ENCODE measurements around the gene AMPD3. TPM values are rescaled to one million over a fixed set of nuclear protein-coding genes. Genes with fewer than 3 reads are reported as not detected.
A peak's percentile ranks its signal among the peaks of the same experiment; 100 is the strongest.

Gene AMPD3
- total and polyA plus RNA-seq, 2 donors (not counting 1 experiment from before 2014, with no cell fraction given), result 40.1 to 85.5 TPM

DNA sequence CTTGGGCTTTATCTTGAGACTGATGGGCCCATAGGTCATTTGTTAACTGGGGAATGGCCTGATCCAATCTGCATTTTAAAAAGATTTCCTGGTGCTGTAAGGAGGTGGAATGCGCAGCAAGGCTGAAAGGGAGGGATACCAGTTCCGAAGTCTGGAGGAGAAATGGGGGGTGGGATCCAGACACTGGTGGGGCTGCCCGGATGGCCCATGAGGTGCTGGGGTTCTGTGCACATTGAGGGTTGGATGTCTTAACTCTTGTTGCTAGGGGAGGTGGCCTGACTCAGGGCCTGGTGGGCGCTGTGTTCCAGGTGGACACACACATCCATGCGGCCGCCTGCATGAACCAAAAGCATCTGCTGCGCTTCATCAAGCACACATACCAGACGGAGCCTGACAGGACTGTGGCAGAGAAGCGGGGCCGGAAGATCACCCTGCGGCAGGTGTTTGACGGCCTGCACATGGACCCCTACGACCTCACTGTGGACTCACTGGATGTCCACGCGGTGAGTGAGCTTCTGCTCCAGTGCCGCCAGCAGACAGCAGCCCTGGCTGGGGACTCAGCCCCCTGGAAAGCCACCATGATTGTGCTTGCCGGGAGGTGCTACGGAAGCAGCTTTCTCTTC, 38.1 kb downstream of the AMPD3 start:
- Mint-ChIP-seq H3K4me3 (no peak overlapping the region), H3K4me1 (peaks cover 23% of the 10 kb centered on the region), H3K27me3 (no peaks in the 10 kb centered on the region), H3K9me3 (ENCODE audit: insufficient read depth) (no peaks in the 10 kb centered on the region), H3K27ac (peak overlapping the region; percentile 46)
- TF ChIP-seq EZH2 (IDR thresholded peaks at IDR 0.05; ENCODE audit: borderline replicate concordance, insufficient read depth, low read depth, low read length, poor library complexity, severe bottlenecking) (no peak), CTCF (IDR thresholded peaks at IDR 0.05) (no peak)
- DNase-seq, result no peak
- H3K36me3 ChIP-seq (replicated peaks in 1 of 2; ENCODE audit: control extremely low read depth in 1 of 2, control insufficient read depth in 1 of 2, extremely low read depth in 1 of 2, insufficient read depth in 2 of 2, low read length in 1 of 2), result peaks cover 5 to 90% of the 10 kb centered on the region in 2 experiments
- H3K27me3 ChIP-seq (replicated peaks in 1 of 4; ENCODE audit: control extremely low read depth in 1 of 4, control insufficient read depth in 3 of 4, insufficient read depth in 4 of 4, low read length in 3 of 4), result no peaks in the 10 kb centered on the region
- ChIA-PET CTCF (no interaction called here), POLR2A (no interaction called here)
- no peak overlapping the region for H2AFZ ChIP-seq (ENCODE audit: insufficient read depth, low read depth, low read length, poor library complexity, severe bottlenecking)
- H4K20me1 ChIP-seq (ENCODE audit: control insufficient read depth, insufficient read depth, low read length, poor library complexity, severe bottlenecking), result peaks cover 8% of the 10 kb centered on the region
- ATAC-seq (ENCODE audit: low read depth), result no peak
- H3K79me2 ChIP-seq (ENCODE audit: control insufficient read depth, insufficient read depth, low read length), result peaks cover 47% of the 10 kb centered on the region
- peaks cover 21 to 28% of the 10 kb centered on the region in 2 donors for H3K4me1 ChIP-seq (ENCODE audit: control insufficient read depth in 2 of 2, insufficient read depth in 2 of 2, low read length in 2 of 2)
- intact Hi-C loops (cut with micrococcal nuclease), result no loop called here
- H3K4me2 ChIP-seq (replicated peaks; ENCODE audit: low read depth, low read length, poor library complexity, severe bottlenecking), result no peak overlapping the region
- H3K9ac ChIP-seq (ENCODE audit: low read length), result no peak overlapping the region
- H3K4me3 ChIP-seq (ENCODE audit: control extremely low read depth in 1 of 5, extremely low read depth in 1 of 5, insufficient read depth in 1 of 5, low read depth in 2 of 5, low read length in 4 of 5), result no peak overlapping the region
- WGBS (ENCODE audit: insufficient coverage), result over 99% methylated on average over 18 of the region's 18 CpGs
- H3K27ac ChIP-seq (ENCODE audit: low read length in 2 of 2), result peak overlapping the region in 1 of 2 donors; percentile 34
- no peaks in the 10 kb centered on the region for H3K9me3 ChIP-seq (ENCODE audit: control extremely low read depth in 1 of 3, control insufficient read depth in 2 of 3, insufficient read depth in 1 of 3, low read length in 2 of 3)

DNA sequence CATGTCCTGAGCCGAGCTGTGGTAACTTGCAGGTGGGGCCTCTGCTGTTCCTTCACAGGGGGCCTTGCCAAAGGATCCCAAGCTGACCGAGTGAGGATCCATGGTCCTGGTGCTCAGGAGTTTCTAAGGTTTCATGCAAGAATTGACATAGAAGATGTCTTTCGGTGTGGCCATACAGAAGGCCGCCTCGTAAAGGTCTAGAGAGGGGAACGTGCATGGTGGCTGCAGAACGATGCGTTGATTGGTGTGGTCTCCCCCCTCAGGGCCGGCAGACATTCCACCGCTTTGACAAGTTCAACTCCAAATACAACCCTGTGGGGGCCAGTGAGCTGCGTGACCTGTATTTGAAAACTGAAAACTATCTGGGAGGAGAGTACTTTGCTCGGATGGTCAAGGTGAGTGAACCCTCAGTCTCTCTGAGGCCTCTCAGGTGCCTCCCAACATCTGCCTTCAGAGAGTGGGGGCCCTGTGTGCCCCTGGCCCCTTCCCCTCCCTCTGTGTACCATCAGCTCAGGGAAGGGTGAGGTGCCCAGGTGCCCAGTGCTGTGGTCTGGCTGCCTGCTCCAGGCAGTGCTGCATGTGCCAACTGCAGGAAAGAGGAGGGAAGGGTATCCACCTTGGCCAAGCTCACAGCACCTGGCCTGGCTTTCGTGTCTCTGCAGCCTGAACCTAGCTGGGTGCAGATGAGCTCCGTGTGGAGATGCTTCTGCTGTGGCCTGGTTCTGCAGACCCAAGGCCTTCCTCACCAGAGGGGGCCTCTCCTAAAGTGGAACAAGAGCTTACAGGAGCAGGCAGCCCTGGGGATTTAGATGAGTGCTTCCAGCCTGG, 39.8 kb downstream of the AMPD3 start:
- Histone ChIP-seq H3K4me1 (ENCODE audit: control insufficient read depth in 2 of 2, insufficient read depth in 2 of 2, low read length in 2 of 2) (peaks cover 4 to 11% of the 10 kb centered on the region in 2 donors), H3K9me3 (ENCODE audit: control extremely low read depth in 1 of 3, control insufficient read depth in 2 of 3, insufficient read depth in 1 of 3, low read length in 2 of 3) (no peaks in the 10 kb centered on the region), H3K9ac (ENCODE audit: low read length) (no peak overlapping the region), H3K79me2 (ENCODE audit: control insufficient read depth, insufficient read depth, low read length) (peaks cover 43% of the 10 kb centered on the region), H4K20me1 (ENCODE audit: control insufficient read depth, insufficient read depth, low read length, poor library complexity, severe bottlenecking) (peaks cover 8% of the 10 kb centered on the region), H3K27ac (ENCODE audit: low read length in 2 of 2) (peak overlapping the region in 1 of 2 donors; percentile 17), H2AFZ (ENCODE audit: insufficient read depth, low read depth, low read length, poor library complexity, severe bottlenecking) (no peak overlapping the region), H3K4me2 (replicated peaks; ENCODE audit: low read depth, low read length, poor library complexity, severe bottlenecking) (no peak overlapping the region), H3K27me3 (replicated peaks in 1 of 4; ENCODE audit: control extremely low read depth in 1 of 4, control insufficient read depth in 3 of 4, insufficient read depth in 4 of 4, low read length in 3 of 4) (no peaks in the 10 kb centered on the region), H3K36me3 (replicated peaks in 1 of 2; ENCODE audit: control extremely low read depth in 1 of 2, control insufficient read depth in 1 of 2, extremely low read depth in 1 of 2, insufficient read depth in 2 of 2, low read length in 1 of 2) (peaks cover 7 to 100% of the 10 kb centered on the region in 2 experiments), H3K4me3 (ENCODE audit: control extremely low read depth in 1 of 5, extremely low read depth in 1 of 5, insufficient read depth in 1 of 5, low read depth in 2 of 5, low read length in 4 of 5) (no peak overlapping the region)
- no peak overlapping the region for H3K4me3 Mint-ChIP-seq
- H3K27me3 Mint-ChIP-seq, result no peaks in the 10 kb centered on the region
- WGBS (ENCODE audit: insufficient coverage), result 97% methylated on average over 5 of the region's 14 CpGs
- intact Hi-C loops (cut with micrococcal nuclease), result no loop called here
- ChIA-PET CTCF (interaction anchor here (2.1 kb wide), 1 partner anchor 19 kb away, joined by 5 read pairs; no protein-coding TSS in a partner anchor), POLR2A (interaction anchor here (0.6 kb wide), 1 partner anchor 81 kb away, joined by 4 read pairs; no protein-coding TSS in a partner anchor)
- ATAC-seq (ENCODE audit: low read depth), result no peak
- no peak overlapping the region for H3K27ac Mint-ChIP-seq
- no peak for DNase-seq
- TF ChIP-seq EZH2 (IDR thresholded peaks at IDR 0.05; ENCODE audit: borderline replicate concordance, insufficient read depth, low read depth, low read length, poor library complexity, severe bottlenecking), result no peak
- no peak for TF ChIP-seq CTCF (IDR thresholded peaks at IDR 0.05)
- no peaks in the 10 kb centered on the region for H3K9me3 Mint-ChIP-seq (ENCODE audit: insufficient read depth)
- H3K4me1 Mint-ChIP-seq, result peaks cover 6% of the 10 kb centered on the region
